OCI-M2 (cell line): Measurements from ENCODE around the gene KRTAP4-3.
"Not testable (repeated sequence)": the region's sequence is repeated elsewhere in the genome, so short reads cannot be mapped to it uniquely, and the experiment has no call there.

Experiments
- DNase-seq: peaks from one replicate; lab custom pipeline; 2025; ENCODE audit not compliant: unreplicated experiment; lab: John Stamatoyannopoulos, UW

Gene KRTAP4-3

DNA sequence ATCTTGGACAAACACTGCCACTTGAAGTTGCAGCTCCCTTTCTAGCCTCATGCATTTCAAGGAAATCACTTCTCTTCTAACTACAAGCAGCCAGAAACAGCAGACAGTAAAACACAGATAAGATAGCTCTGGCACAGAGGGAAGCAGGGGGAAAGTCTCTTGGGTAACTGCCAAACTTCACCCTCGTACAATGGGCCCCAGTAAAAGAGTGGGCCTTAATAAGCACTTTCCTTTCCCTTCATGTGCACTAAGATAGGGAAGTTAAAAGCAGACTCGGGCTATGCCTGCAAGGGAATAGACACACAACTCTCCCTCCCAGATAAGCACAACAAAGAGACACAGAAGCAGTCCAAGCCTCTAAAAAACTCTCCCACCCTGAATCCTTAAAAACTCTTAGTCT lies 14.2 kb downstream of the KRTAP4-3 start:
- no peak for DNase-seq

DNA sequence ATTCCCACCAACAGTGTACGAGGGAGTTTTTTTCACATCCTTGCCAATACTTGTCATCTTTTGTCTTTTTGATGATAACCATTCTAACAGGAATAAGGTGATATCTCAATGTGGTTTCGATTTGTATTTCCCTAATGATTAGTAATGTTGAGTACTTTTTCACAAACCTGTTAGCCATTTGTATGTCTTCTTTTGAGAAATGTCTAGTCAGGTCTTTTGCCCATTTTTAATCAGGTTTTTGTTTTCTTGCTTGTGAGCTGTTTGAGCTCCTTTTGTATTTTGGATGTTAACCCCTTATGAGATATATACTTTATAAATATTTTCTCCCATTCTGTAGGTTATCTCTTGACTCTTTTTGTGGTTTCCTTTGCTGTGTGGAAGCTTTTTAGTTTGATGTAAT lies 16.5 kb downstream of the KRTAP4-3 start:
- no peak for DNase-seq

DNA sequence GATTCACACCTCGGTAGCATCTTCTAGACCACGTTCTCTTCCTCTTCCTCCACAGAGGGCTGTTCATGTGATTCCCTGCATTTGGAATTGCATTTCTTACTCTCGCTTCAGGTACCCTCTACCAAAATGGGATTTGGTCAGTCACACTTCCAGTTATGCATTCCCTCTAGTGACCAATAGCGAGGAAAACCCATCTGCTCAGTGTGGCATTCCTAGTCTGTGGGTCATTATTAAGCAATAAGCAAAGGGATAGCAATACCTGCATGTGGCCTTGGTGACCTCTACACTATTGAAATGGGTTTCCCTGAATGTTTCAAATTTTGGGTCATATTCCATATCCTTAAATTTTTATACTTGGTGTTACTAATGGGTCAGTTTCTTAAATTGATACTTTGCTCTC lies 18.0 kb downstream of the KRTAP4-3 start:
- no peak for DNase-seq

GRCh38 chr17:41149652-41149985 lies 18.4 kb downstream of the KRTAP4-3 start, which contains the start of gene KRTAP4-5:
TSS of gene KRTAP4-5 (minus strand) at chr17:41149825. CDS start at chr17:41149767, 58 bp downstream.
- DNase-seq = no peak

GRCh38 chr17:41148971-41149651 lies 18.9 kb downstream of the KRTAP4-3 start:
- DNase-seq = not testable (repeated sequence)

- DNase-seq = no peak
These were observed 20.4 kb downstream of the KRTAP4-3 start for GRCh38 chr17:41147531-41148204.

DNA sequence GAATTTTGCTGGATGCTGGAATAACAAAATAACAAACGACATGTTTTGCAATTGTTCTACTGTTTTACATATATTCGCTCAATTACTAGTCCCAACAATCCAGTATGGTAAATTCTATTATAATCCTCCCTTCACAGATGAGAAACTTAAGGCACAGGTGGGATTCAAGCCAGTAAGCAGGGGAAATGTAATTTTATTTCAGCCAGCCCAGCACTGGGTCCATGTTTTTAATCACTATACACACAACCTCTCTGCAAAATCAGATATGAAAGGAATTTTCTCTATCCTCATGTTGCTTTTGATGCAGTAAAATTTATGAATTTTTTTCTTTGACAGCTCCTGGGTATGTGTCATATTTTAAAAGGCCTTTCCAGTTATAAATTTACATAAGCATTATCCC lies 22.8 kb downstream of the KRTAP4-3 start:
- no peak for DNase-seq

- no peak for DNase-seq
These were observed 23.2 kb downstream of the KRTAP4-3 start for GRCh38 chr17:41144846-41145245.

DNA sequence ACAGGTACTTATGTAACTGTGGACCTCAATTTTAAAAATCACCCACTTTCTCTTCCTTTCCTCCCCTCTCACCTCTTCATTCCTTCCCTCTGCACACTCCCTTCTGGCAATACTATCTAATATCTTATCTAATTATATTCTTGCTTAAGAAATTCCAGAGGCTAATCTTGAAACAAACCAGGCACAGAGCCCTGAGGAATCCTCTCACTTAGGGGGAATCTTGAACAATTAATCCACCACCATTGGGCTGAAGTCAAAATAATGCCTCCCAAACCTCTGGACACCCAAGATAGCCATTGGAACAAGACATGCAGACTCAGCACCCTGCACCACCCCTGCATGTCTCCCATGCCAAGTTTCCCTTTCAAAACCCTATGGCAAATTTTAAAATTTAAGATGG lies 26.7 kb downstream of the KRTAP4-3 start:
- DNase-seq = no peak

DNA sequence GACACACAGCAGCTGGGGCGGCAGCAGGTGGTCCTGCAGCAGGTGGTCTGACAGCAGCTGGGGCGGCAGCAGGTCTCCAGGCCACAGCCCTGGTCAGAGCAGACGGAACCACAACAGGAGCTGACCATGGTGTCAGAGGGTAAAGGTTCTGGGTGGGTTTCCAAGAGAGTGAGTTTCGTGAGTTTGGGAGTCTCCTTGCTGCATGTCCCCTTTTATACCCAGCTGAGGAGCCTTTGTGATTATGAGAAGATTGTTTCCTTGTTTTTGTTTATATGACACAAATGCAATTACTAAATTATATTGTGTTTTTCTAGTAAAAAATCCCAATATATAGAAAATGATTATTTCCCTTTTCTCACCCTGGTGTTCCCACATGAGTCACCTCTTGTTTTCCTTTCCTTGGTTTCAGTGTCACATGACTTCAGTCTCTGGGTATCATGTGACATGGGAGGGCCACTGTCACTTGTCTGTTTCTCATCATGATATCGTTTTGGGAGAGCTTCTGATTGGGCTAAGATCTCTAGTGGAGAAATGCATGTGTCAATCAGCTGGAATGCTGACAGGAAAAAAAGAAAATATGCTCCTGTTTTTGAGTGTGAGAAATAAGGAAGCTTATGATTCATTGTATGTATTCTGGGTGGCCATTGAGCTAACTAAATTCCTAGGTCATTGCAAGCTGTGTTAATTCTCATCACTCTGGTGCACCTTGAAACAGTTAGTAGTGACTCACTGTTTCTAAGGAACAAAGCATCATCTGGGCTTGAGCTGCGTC lies 27.5 kb downstream of the KRTAP4-3 start, which contains the start of gene KRTAP4-6:
KRTAP4-6 (minus strand) TSS at position 185 of the 772 bp plus-strand sequence; CDS start at position 128, 57 bp downstream.
- DNase-seq = no peak

- not testable (repeated sequence) for DNase-seq
These were observed 28.2 kb downstream of the KRTAP4-3 start for GRCh38 chr17:41139865-41140264.

DNA sequence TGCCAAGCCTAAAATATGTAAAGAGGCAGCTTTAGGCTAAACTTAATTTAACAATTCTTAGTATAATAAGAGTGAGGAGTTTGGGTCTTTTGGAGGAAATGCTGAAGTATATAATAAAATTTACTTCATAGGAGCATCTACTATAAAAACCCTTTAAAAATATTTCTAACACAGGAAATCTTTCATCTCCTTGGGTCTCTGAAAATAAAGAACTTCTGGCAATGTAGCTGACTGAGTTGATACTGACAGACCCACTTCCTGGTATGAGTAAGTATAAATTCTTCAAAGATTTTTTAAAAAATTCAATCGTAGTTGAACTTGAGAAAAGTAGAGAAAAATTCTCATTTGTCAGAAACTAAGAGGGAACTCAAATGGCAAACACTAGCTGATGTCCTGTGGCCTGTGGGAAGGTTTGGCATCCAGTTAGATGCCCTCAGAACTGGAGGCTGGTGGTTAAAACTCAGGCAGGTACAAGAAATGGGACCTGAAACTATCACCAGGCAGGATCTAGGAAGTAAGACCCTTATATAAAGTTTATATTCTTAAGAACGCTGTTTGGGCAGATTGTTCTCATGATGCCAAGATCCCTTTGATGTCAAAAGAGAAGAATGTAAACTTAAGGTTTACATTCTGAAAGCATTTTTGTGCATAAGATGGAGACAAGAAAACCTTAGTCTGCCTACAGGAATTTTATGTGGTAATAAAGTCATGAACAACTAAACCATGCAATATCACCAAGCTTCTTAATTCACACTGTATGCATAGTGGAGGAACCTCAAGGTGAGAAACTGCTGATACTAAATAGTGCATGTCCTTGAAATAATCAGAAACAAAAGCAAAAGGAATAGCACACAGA lies 33.9 kb downstream of the KRTAP4-3 start:
- no peak for DNase-seq

GRCh38 chr17:41131979-41132378 lies 36.0 kb downstream of the KRTAP4-3 start:
- DNase-seq = no peak

- no peak for DNase-seq
These were observed 40.6 kb downstream of the KRTAP4-3 start for GRCh38 chr17:41127371-41127770.

DNA sequence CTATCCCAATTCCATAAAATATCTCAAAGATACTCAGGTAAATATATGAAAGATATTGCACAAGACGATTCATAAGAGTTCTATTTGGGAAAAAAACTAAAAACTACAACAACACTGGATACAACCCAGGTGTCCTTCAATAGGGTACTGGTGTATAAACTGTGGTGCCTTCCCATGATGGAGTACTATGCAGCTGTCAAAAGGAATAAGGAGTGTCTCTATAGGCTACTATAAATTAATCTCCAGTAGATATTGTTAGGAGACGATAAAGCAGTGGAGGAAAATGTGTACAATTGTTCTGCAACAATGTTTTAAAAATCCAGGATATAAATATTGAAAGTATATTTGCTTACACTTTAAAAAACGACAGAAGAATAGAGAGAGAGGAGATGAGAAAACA lies 41.6 kb downstream of the KRTAP4-3 start:
- no peak for DNase-seq

DNA sequence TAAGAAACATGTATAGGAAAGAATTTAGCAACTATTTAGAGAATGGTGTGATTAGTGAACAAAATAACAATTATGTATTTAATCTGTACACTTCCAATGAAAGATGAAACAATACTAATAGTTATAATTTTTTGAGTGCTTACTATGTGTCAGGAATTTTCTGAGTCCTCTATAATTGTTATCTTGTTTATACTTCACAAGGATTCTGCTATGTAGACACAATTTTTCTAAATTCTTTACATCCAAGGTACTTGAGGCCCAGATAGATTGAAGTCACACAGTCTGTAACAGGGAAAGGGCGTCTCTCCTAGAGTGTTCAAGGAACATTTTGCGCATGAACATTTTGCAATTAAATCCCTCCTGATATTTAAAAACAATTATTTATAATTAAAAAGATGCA lies 43.0 kb downstream of the KRTAP4-3 start:
- no peak for DNase-seq

DNA sequence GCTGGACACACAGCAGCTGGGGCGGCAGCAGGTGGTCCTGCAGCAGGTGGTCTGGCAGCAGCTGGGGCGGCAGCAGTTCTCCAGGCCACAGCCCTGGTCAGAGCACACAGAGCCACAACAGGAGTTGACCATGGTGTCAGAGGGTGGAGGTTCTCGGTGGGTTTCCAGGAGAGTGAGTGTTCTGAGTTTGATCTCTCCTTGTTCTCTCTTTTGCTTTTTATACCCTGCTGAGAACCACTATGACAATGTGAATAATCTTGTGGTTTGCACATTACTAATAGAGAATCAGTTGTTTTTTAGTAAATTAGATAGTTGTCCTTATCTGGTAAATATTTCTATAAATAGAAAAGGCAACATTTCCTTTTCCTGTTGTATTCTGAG lies 44.0 kb downstream of the KRTAP4-3 start, which contains the start of gene KRTAP4-12:
KRTAP4-12 (minus strand) TSS at position 192 of the 381 bp plus-strand sequence; CDS start at position 132, 60 bp downstream.
- DNase-seq = not testable (repeated sequence)

GRCh38 chr17:41123292-41123990 lies 44.6 kb downstream of the KRTAP4-3 start:
- DNase-seq = not testable (repeated sequence)

GRCh38 chr17:41121742-41122141 lies 46.3 kb downstream of the KRTAP4-3 start:
- no peak for DNase-seq
